MM.1S (cell line): ENCODE results near the gene C10orf105.

Source experiments
- EZH2 ChIP-seq: fragments of 300-600 bp; sonication (generic); optimal IDR thresholded peaks from 2 replicates; pipeline ENCODE3; 2017; ENCODE audit warnings: low read depth, mild to moderate bottlenecking, antibody characterized with exemption, low read length, mixed read lengths
- TF ChIP-seq, protein P1 (sequence below): fragments of 300-600 bp; sonication (generic); IDR thresholded peaks from 2 replicates; pipeline ENCODE4 v1.5.1; 2016; ENCODE audit warnings: antibody characterized with exemption, low read length, mixed read lengths

DNA sequence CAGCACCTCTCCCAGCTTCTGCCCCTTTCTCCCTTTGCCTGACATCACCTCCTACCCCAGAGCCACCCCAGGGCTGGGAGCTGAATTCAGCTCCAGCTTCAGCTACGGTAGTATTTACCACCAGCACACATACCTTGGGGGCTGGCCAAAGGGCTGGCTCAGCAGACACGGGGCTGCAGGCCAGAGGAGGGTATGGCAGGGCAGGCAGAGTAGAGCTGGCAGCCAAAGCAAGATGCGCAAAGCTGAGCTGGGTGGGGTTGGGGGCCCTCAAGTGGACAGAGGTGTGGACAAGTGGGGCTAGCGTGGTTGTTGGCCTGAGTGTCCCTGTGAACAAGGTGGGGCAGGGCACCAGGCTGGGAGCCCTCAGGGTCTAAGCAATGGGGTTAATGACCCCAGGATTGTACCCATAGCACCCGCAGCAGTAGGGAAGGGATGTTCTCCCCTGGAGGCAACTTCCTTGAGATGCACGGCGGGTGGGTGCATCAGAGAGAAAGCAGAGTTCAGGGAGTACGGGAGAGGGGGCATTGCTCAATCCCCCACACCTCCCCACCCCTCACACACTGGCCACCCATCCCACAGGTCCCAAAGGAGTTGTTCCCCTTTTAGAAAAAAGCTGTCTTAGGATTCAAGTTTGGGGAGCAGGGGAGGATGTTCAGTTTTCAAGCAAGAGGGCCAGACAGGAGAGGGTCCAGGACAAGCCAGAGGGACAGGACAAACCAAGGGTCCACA, 45.8 kb upstream of the C10orf105 start:
- TF ChIP-seq, protein P1, sequence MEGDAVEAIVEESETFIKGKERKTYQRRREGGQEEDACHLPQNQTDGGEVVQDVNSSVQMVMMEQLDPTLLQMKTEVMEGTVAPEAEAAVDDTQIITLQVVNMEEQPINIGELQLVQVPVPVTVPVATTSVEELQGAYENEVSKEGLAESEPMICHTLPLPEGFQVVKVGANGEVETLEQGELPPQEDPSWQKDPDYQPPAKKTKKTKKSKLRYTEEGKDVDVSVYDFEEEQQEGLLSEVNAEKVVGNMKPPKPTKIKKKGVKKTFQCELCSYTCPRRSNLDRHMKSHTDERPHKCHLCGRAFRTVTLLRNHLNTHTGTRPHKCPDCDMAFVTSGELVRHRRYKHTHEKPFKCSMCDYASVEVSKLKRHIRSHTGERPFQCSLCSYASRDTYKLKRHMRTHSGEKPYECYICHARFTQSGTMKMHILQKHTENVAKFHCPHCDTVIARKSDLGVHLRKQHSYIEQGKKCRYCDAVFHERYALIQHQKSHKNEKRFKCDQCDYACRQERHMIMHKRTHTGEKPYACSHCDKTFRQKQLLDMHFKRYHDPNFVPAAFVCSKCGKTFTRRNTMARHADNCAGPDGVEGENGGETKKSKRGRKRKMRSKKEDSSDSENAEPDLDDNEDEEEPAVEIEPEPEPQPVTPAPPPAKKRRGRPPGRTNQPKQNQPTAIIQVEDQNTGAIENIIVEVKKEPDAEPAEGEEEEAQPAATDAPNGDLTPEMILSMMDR = no peak
- TF ChIP-seq EZH2 = no peak
